SK-N-SH treated with all-trans-retinoic acid at 6 μM for 48 hours (cell line): ENCODE data around the gene IARS1.

Source experiments
- ATAC-seq: fragments of 200-7000 bp; cut with Tn5 transposase; 3 replicates; pipeline ENCODE4 v1.9.1; 2020; ENCODE audit warnings: mild to moderate bottlenecking, moderate library complexity
- ARNTL ChIP-seq: fragments of 450-650 bp; formaldehyde crosslinking; IDR thresholded peaks from 2 replicates; pipeline ENCODE4 v1.5.0; 2020; ENCODE audit warnings: low read depth, mild to moderate bottlenecking, moderate library complexity, borderline replicate concordance
- CSDC2 ChIP-seq: fragments of 250-450 bp; sonication (Bioruptor Pico); IDR thresholded peaks from 2 replicates; pipeline ENCODE4 v1.5.0; 2020; ENCODE audit warnings: mild to moderate bottlenecking, moderate library complexity
- ESRRG ChIP-seq: fragments of 250-450 bp; sonication (Bioruptor Pico); IDR thresholded peaks from 2 replicates; pipeline ENCODE4 v1.6.1; 2021; ENCODE audit warnings: mild to moderate bottlenecking
- GLIS3 ChIP-seq: fragments of 250-450 bp; sonication (Bioruptor Pico); IDR thresholded peaks from 2 replicates; pipeline ENCODE4 v1.5.0; 2020; ENCODE audit warnings: mild to moderate bottlenecking, moderate library complexity
- ISL1 ChIP-seq: fragments of 250-450 bp; sonication (Bioruptor Pico); IDR thresholded peaks from 2 replicates; pipeline ENCODE4 v2.1.2; 2022; ENCODE audit warnings: mild to moderate bottlenecking, moderate library complexity
- OSR1 ChIP-seq: fragments of 250-450 bp; sonication (Bioruptor Pico); IDR thresholded peaks from 2 replicates; pipeline ENCODE4 v1.8.0; 2022; ENCODE audit warnings: moderate library complexity, mild to moderate bottlenecking, inconsistent platforms
- PPARA ChIP-seq: fragments of 250-450 bp; sonication (Bioruptor Pico); IDR thresholded peaks from 2 replicates; pipeline ENCODE4 v1.5.0; 2020; ENCODE audit warnings: mild to moderate bottlenecking, borderline replicate concordance
- RARB ChIP-seq: fragments of 250-450 bp; sonication (Bioruptor Pico); IDR thresholded peaks from 2 replicates; pipeline ENCODE4 v1.8.0; 2021; ENCODE audit warnings: mild to moderate bottlenecking, moderate library complexity
- SNAI2 ChIP-seq: fragments of 250-450 bp; sonication (Bioruptor Pico); IDR thresholded peaks from 2 replicates; pipeline ENCODE4 v1.5.0; 2020; ENCODE audit warnings: mild to moderate bottlenecking, moderate library complexity
- TCF4 ChIP-seq: fragments of 250-450 bp; sonication (Bioruptor Pico); IDR thresholded peaks from 2 replicates; pipeline ENCODE4 v1.8.0; 2021; ENCODE audit warnings: mild to moderate bottlenecking, moderate library complexity, borderline replicate concordance
- ZC3H10 ChIP-seq: fragments of 250-450 bp; sonication (Bioruptor Pico); IDR thresholded peaks from 2 replicates; pipeline ENCODE4 v1.5.1; 2021; ENCODE audit warnings: mild to moderate bottlenecking, moderate library complexity
- ZFP3 ChIP-seq: fragments of 250-450 bp; sonication (Bioruptor Pico); IDR thresholded peaks from 2 replicates; pipeline ENCODE4 v1.5.0; 2020; ENCODE audit warnings: mild to moderate bottlenecking, moderate library complexity
- ZFP30 ChIP-seq: fragments of 450-650 bp; formaldehyde crosslinking; IDR thresholded peaks from 2 replicates; pipeline ENCODE4 v1.5.0; 2022; ENCODE audit warnings: mild to moderate bottlenecking, moderate library complexity
- ZNF565 ChIP-seq: fragments of 450-650 bp; formaldehyde crosslinking; conservative IDR thresholded peaks from 2 replicates; pipeline ENCODE4 v1.5.0; 2020; ENCODE audit warnings: low read depth, mild to moderate bottlenecking, moderate library complexity
- ZNF70 ChIP-seq: fragments of 450-650 bp; formaldehyde crosslinking; IDR thresholded peaks from 2 replicates; pipeline ENCODE4 v1.5.0; 2020; ENCODE audit warnings: mild to moderate bottlenecking, moderate library complexity
- ZNF8 ChIP-seq: fragments of 450-650 bp; formaldehyde crosslinking; IDR thresholded peaks from 2 replicates; pipeline ENCODE4 v1.5.0; 2020; ENCODE audit warnings: mild to moderate bottlenecking, moderate library complexity
- TF ChIP-seq, protein P1 (sequence below): fragments of 250-450 bp; sonication (Bioruptor Pico); IDR thresholded peaks from 2 replicates; pipeline ENCODE4 v1.5.1; 2021; ENCODE audit warnings: mild to moderate bottlenecking, moderate library complexity
- TF ChIP-seq, protein P2 (sequence below): fragments of 250-450 bp; sonication (Bioruptor Pico); IDR thresholded peaks from 2 replicates; pipeline ENCODE4 v1.5.0; 2020; ENCODE audit warnings: mild to moderate bottlenecking, moderate library complexity
- TF ChIP-seq, protein P3 (sequence below): fragments of 250-450 bp; sonication (Bioruptor Pico); IDR thresholded peaks from 2 replicates; pipeline ENCODE4 v1.8.0; 2020; ENCODE audit warnings: mild to moderate bottlenecking, moderate library complexity, borderline replicate concordance
- TF ChIP-seq, protein P4 (sequence below): fragments of 250-450 bp; sonication (Bioruptor Pico); IDR thresholded peaks from 2 replicates; pipeline ENCODE4 v1.5.1; 2020; ENCODE audit warnings: low read depth, mild to moderate bottlenecking, moderate library complexity
- TF ChIP-seq, protein P5 (sequence below): fragments of 250-450 bp; sonication (Bioruptor Pico); IDR thresholded peaks from 2 replicates; pipeline ENCODE4 v1.8.0; 2021; ENCODE audit warnings: low read depth, mild to moderate bottlenecking, moderate library complexity, borderline replicate concordance

IARS1 gene

DNA sequence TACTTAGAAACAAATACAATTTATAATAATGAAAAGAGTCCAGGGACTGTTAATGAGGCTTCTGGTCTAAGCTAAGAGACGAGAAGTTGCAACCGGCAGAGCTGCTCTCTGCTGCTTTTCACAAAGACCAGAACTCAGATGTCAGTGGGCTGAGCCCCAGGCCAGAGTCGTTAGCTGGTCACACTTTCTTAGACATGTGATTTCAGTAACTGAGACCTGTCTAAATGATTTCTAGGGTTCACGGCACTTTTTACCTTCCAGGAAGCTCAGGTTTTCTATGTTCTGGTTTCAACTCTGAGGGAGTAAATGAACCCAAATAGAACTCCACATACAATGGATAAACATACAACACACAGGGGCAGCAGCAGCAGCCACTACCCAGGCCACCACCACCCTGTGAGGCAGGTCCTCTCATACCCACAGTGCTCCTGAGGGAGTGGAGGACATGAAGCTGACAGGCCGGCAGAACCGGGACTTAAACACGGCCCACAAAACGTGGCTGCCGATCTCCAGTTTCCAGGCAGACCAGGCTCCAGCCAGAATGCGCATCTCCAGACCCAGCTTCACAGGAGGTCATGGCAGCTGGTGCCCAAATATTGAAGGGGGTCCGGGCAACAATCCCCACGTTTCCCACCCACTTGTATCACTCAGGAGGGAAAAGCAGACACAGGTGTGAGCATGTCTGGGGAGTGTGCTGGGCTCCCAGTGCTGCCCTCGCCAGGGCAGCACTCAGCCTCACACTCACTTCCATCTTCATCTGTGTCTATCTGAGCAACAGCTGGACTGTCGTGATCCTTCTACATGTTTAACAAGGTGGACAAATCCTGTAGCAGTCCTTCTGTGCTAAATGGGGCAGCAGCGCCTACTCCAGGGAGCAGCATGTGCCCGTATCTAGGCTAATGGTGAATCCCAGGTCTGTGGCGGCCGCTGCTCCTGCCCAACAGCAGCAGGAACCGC lies 38.8 kb downstream of the IARS1 start (continued):
- TF ChIP-seq, protein P1, sequence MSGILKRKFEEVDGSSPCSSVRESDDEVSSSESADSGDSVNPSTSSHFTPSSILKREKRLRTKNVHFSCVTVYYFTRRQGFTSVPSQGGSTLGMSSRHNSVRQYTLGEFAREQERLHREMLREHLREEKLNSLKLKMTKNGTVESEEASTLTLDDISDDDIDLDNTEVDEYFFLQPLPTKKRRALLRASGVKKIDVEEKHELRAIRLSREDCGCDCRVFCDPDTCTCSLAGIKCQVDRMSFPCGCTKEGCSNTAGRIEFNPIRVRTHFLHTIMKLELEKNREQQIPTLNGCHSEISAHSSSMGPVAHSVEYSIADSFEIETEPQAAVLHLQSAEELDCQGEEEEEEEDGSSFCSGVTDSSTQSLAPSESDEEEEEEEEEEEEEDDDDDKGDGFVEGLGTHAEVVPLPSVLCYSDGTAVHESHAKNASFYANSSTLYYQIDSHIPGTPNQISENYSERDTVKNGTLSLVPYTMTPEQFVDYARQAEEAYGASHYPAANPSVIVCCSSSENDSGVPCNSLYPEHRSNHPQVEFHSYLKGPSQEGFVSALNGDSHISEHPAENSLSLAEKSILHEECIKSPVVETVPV (CRISPR knock-in tag) = no peak
- TF ChIP-seq, protein P2, sequence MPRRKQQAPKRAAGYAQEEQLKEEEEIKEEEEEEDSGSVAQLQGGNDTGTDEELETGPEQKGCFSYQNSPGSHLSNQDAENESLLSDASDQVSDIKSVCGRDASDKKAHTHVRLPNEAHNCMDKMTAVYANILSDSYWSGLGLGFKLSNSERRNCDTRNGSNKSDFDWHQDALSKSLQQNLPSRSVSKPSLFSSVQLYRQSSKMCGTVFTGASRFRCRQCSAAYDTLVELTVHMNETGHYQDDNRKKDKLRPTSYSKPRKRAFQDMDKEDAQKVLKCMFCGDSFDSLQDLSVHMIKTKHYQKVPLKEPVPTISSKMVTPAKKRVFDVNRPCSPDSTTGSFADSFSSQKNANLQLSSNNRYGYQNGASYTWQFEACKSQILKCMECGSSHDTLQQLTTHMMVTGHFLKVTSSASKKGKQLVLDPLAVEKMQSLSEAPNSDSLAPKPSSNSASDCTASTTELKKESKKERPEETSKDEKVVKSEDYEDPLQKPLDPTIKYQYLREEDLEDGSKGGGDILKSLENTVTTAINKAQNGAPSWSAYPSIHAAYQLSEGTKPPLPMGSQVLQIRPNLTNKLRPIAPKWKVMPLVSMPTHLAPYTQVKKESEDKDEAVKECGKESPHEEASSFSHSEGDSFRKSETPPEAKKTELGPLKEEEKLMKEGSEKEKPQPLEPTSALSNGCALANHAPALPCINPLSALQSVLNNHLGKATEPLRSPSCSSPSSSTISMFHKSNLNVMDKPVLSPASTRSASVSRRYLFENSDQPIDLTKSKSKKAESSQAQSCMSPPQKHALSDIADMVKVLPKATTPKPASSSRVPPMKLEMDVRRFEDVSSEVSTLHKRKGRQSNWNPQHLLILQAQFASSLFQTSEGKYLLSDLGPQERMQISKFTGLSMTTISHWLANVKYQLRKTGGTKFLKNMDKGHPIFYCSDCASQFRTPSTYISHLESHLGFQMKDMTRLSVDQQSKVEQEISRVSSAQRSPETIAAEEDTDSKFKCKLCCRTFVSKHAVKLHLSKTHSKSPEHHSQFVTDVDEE (CRISPR knock-in tag) = no peak
- TF ChIP-seq, protein P3, sequence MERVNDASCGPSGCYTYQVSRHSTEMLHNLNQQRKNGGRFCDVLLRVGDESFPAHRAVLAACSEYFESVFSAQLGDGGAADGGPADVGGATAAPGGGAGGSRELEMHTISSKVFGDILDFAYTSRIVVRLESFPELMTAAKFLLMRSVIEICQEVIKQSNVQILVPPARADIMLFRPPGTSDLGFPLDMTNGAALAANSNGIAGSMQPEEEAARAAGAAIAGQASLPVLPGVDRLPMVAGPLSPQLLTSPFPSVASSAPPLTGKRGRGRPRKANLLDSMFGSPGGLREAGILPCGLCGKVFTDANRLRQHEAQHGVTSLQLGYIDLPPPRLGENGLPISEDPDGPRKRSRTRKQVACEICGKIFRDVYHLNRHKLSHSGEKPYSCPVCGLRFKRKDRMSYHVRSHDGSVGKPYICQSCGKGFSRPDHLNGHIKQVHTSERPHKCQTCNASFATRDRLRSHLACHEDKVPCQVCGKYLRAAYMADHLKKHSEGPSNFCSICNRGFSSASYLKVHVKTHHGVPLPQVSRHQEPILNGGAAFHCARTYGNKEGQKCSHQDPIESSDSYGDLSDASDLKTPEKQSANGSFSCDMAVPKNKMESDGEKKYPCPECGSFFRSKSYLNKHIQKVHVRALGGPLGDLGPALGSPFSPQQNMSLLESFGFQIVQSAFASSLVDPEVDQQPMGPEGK (CRISPR knock-in tag) = no peak
- TF ChIP-seq ZFP30 (CRISPR knock-in tag) (no peak), ARNTL (CRISPR knock-in tag) (no peak), ZC3H10 (CRISPR knock-in tag) (no peak)
- TF ChIP-seq, all 23 proteins: peak for 0

DNA sequence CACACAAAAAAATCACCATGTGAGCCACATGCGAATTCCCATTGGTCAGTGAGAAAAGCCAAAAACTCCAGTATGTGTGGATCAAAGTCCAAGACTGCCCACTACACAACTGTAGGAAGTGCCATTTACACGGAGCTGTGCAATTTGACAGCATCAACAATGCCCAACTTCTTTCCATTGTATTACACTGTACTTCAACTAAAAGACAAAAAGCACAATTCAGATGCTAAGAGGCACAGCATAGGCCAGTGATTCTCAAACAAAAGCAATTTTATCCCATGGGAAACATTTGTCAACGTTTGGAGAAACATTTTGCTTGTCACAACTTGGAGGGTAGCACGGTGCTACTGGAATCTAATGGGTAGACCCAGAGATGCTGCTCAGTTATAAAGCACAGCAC lies 39.8 kb downstream of the IARS1 start:
- TF ChIP-seq ZFP30 (CRISPR knock-in tag) (no peak), ZNF8 (CRISPR knock-in tag) (no peak), ESRRG (CRISPR knock-in tag) (no peak), ZNF70 (CRISPR knock-in tag) (no peak), RARB (CRISPR knock-in tag) (no peak), ZNF565 (CRISPR knock-in tag) (no peak), PPARA (CRISPR knock-in tag) (no peak), OSR1 (CRISPR knock-in tag) (no peak), GLIS3 (no peak), SNAI2 (CRISPR knock-in tag) (no peak), ZFP3 (no peak), ARNTL (CRISPR knock-in tag) (no peak), CSDC2 (CRISPR knock-in tag) (no peak), ISL1 (CRISPR knock-in tag) (no peak), TCF4 (no peak)
- TF ChIP-seq, protein P4, sequence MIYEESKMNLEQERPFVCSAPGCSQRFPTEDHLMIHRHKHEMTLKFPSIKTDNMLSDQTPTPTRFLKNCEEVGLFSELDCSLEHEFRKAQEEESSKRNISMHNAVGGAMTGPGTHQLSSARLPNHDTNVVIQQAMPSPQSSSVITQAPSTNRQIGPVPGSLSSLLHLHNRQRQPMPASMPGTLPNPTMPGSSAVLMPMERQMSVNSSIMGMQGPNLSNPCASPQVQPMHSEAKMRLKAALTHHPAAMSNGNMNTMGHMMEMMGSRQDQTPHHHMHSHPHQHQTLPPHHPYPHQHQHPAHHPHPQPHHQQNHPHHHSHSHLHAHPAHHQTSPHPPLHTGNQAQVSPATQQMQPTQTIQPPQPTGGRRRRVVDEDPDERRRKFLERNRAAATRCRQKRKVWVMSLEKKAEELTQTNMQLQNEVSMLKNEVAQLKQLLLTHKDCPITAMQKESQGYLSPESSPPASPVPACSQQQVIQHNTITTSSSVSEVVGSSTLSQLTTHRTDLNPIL (CRISPR knock-in tag) = no peak
- TF ChIP-seq, protein P5, sequence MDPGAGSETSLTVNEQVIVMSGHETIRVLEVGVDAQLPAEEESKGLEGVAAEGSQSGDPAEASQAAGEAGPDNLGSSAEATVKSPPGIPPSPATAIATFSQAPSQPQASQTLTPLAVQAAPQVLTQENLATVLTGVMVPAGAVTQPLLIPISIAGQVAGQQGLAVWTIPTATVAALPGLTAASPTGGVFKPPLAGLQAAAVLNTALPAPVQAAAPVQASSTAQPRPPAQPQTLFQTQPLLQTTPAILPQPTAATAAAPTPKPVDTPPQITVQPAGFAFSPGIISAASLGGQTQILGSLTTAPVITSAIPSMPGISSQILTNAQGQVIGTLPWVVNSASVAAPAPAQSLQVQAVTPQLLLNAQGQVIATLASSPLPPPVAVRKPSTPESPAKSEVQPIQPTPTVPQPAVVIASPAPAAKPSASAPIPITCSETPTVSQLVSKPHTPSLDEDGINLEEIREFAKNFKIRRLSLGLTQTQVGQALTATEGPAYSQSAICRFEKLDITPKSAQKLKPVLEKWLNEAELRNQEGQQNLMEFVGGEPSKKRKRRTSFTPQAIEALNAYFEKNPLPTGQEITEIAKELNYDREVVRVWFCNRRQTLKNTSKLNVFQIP = no peak
- TF ChIP-seq, protein P2 (CRISPR knock-in tag) = no peak
- TF ChIP-seq, protein P3 (CRISPR knock-in tag) = no peak
- ATAC-seq = no peak
